Activated CD8-positive, alpha-beta memory T cell treated with anti-CD3 and anti-CD28 coated beads for 1 hour (primary cell): ENCODE results near the gene GCHFR.

ENCODE experiments used
- DNase-seq, 2 donors: peaks; one replicate each; pipeline ENCODE4 v3.0.0-alpha.2; 2020; ENCODE audit warnings: low read depth in 1 of 2; ENCODE audit errors: extremely low read depth in 1 of 2

The GCHFR gene

DNA sequence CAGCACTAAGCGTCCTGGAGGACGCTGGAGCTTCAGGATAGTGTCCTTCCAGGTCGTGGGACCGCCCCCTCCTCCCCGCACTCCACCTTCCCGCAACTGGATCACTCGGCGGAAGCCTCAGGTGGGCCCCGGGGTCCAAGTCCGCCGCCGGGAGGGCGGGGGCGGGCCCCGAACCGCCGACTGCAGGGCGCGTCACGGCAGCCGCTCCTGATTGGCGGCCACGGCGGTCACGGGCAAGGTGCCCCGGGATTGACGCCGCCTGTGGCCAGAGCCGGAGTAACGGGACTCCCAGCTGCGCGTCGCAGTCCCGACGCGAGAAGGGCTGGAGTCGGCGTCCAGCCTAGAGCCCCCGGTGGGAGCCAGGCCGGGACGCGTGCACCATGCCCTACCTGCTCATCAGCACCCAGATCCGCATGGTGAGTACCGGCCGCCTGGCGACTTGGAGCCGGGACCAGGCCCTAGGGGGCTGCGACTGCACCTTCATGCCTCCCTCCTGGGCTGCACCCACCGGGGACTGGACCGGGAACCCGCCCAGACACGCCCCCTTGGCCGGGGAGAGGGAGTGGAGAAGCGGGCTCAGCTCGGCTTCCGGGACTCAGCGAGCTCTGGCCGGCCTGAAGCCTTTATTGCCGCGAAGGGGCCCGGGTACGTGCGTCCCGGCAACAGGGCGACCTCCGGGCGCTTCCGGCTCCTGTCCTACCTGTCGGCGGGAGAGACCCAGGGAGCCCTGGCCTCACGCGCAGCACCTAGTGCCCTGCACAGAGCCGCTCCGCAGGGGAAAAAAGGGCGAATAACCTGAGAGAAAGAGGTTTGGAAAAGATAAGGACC lies at the start of gene GCHFR:
GCHFR (plus strand) TSS at position 268 of the 828 bp plus-strand sequence; CDS start at position 381, 113 bp downstream.
- DNase-seq: no peak

DNA sequence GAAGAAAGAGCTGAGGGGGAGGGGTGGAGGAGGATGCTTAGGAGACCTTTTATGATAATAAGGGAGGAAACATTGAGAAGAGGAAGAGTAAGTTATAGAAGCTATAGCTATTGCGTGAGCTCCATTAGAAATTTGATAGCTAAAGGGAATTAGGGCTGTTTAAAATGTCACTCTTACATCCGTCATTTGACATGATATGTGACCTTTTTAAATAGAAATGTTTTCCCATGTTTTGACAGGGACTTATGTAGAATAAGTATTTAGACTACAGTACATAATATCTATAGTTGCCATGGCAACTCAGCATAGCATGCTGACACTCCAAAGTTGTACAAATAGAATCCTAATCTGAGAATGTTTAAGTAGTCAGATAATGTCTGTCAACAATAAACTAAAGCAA lies 49.7 kb upstream of the GCHFR start:
- DNase-seq: no peak

GRCh38 chr15:40716165-40716564 lies 47.7 kb upstream of the GCHFR start:
- no peak for DNase-seq

DNA sequence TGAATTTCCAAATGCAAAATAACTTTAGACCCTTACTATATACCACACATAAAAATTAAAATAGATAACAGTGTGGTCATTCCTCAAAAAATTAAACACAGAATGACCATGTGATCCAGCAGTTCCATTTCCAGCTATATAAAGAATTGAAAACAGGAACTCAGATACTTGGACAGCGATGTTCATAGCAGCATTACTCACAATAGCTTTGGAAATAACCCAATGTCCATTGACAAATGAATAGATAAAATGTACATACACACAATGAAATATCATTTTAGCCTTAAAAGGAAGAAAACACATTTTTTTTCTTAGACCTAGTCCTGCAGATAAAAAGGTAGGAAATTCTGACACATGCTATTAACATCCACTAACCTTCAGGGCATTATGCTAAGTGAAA lies 42.2 kb upstream of the GCHFR start:
- DNase-seq: no peak

- DNase-seq: no peak
Measured at GRCh38 chr15:40722354-40722753, 41.5 kb upstream of the GCHFR start.

DNA sequence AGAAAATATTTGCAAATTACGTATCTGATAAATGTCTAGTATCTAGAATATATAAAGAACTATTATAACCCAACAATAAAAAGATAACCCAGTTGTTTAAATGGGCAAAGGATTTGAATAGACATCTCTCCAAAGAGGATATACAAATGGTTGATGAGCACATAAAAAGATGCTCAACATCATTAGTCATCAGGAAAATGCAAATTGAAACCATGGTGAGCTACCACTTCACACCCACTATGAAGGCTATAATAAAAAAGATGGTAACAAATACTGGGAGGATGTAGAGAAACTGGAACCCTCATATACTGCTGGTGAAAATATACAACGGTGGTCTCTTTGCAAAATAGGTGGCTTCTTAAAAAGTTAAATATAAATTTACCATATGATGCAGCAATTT lies 40.9 kb upstream of the GCHFR start:
- DNase-seq: no peak

- DNase-seq: no peak
Measured at GRCh38 chr15:40723919-40724318, 39.9 kb upstream of the GCHFR start.

- no peak for DNase-seq
Measured at GRCh38 chr15:40731034-40731433, 32.8 kb upstream of the GCHFR start.

GRCh38 chr15:40736575-40736974 lies 27.3 kb upstream of the GCHFR start:
- no peak for DNase-seq

DNA sequence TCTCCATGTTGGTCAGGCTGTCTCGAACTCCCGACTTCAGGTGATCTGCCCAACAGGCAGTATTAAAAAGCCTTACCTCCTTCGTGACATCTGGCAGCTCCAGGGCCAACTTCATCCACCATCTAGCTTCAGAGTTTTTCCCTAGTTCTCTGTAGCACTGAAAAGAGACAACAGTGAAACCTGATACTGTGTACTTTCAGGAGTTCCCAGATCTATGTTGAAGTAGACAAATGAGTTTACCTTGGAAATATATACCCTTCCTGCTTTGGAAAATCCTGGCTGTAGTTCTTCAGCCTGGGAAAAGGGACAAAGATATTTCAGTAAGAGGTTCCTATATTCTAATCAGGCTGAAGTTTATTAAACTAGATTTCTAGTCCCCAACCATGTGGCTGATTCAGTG lies 26.8 kb upstream of the GCHFR start:
- no peak for DNase-seq

GRCh38 chr15:40739047-40739446 lies 24.8 kb upstream of the GCHFR start:
- DNase-seq: no peak

DNA sequence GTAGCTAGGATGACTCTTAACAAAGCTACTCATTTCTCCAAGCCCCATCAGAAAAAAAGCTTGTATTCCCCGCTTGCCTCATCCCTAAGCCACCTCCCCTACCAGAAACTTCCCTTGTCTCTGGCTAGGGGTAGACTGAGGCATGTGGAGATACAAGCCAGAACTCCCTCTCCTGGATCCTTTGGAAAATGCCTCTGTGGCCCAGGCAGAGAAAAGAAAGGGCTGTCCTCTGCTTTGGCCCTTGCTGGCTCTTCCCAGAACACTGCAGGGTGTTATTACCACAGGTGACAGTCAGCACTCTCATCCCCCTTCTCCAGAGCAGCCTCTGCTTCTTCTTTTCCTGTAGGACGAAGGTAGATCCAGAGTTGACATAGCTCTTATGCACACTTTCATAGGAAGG lies 24.0 kb upstream of the GCHFR start:
- DNase-seq: no peak

DNA sequence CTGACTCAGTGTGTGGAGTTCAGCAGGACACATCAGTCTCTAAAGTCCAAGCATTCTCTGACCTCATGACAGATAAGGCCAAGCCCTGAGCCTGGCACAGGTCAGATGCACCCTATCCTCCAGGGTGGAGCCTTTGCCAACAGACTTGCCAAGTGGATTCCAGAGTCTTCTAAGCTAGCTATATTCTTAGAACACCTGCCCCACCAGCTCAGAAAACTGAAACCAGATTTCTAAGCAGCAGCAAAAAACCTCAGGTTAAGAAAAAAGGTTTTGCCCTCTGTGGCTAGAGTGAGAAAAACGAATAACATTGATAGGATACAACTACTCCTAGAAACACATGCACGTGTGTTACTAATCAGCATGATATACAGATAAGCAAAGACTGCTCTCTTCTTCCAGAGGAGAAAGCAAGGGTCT lies 20.4 kb upstream of the GCHFR start:
- DNase-seq: no peak

GRCh38 chr15:40743921-40744814 lies 19.7 kb upstream of the GCHFR start:
- DNase-seq: peak in 1 of 2 donors; percentile 41

DNA sequence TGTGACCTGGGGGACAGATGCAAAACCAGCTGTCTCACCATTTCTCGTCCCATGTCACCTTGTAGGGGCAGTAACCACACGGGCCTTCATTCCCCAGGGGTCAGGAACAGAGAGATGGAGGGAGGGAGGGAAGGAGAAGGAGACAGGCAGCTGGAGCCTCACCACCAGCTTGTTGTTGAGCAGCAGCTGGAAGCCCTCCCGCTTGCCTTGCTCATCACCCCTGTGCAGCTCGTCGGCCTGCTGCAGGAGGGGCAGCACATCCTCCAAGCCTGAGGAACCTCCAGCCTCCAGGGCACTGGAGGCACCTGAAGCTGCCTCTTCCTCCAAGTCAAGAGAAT lies 19.1 kb upstream of the GCHFR start:
- no peak for DNase-seq

DNA sequence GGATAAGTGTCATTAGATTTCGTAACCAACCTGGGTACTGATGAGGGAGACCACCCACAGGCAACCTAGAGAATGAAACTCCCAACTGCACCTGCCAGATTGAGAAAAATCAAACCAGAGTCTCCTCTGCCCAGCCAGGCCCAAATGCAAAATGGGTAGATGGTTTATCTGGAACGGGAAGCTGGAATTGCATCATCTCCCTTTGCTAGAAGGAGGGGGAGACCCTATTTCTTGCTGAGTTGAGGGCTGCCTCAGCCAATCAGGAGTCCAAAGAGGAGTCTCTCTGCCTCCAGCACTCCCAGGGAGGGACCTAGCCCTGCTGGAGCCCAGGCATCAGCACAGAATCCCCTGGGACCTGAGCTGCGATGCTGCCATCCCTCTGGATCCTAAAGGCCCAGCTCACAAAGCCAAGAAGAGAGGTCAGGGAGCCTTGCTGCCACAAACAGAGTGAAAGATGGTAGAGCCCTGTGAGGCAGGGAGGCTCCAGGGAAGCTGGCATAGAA lies 16.9 kb upstream of the GCHFR start:
- no peak for DNase-seq

DNA sequence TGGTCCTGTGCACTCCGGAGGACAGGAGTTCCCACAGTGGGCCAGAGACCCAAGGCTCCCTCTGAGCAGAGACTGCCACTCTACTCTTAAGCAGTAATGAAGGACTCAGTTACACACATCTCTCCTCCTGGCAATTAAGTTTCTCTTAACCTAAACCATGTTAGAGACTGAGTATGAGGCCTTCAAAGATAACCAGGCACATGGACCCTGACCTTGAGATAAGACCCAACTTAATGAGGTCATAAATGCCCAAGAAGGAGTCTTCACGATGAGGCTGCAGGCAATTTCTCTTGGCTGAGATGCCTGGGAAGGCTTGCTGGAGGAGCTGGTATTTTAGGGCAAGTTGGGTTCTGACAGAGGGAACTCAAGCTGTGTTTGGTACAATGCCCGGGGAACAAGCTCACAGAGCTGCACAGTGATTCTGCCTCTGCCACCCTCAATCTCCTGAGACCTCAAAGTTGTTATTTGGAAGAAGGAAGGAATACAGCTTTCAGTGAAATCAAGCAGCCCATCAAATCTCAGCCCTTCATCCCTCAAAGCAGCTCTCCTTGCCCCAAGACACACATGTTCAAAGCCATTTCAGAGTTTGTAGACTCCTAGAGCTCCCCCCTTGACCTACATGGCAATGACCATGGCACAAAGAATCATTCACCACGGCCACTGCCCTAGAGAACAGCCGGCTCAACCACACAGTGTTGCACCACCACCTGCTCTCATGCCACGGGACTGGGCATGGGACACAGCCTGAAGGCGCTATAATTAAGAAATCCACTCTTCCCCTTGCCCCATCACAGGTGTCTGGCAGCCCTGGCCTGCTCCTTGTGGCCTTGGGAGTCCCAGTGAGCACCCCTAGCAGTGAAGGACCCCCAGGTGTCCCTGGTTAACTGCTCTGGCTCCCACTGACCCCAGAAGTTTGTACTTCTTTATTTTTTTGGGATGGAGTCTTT lies 15.9 kb upstream of the GCHFR start:
- no peak for DNase-seq

DNA sequence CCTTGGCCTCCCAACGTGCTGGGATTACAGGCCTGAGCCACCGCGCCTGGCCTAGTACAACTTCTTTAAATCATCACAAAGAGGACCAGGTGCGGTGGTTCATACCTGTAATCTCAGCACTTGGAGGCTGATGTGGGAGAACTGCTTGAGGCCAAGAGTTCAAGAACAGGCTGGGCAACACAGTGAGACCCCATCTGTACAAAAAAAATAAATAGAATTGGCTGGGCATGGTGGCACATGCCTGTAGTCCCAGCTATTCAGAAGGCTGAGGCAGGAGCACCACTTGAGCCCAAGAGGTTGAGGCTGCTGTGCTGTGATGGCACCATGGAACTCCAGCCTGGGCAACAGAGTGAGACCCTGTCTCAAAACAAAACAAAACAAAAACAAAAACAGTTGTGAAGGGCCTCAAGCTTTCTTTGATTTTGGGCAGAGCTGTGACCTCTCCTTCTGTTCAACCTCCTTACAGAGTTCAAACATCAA lies 14.7 kb upstream of the GCHFR start:
- no peak for DNase-seq

DNA sequence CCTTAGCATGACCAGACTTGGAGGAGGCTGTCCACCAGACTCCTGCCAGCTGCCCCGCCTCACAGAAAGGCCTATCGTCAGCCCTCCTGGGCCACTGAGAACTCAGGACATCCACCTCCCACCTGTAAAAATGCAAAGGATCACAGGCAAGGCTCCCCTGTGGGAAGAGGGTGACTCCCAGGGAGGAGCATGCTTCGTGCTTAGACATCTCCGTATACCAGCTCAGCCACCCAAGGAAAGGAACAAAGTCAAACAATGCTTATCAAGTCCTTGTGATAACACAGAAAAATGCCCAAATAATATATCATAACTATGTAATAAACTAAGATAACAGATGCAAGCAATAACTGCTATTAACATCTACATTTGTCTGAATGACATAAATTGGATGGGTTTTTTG lies 13.0 kb upstream of the GCHFR start:
- DNase-seq: no peak

- no peak for DNase-seq
Measured at GRCh38 chr15:40751745-40752144, 12.1 kb upstream of the GCHFR start.

DNA sequence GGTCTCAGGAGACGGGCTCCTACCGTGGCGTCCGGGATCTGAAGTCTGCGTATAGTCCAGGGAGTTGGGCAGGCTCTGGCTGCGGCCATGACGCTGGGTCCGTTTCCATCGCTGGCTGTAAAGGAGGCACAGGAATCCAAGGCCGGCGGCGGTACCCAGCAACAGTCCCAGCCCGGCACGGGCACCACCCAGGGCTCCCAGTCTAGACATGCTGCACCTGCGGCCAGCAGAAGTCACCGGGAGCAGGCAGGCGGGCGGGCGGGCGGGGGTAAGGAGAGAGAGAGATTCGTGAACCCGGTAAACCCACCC lies 9.3 kb upstream of the GCHFR start:
- no peak for DNase-seq
